Activated CD4-positive, alpha-beta T cell treated with anti-CD3 and anti-CD28 coated beads, Interleukin-10, Interleukin-2, amounts not matched to agents 100 ng/mL and 50 ng/mL, durations not matched to agents 16 hours and 8 hours (primary cell): ENCODE measurements around the gene CHCHD3.

Experiments
- DNase-seq: peaks from one replicate; pipeline ENCODE4 v3.0.0-alpha.2; 2020

Gene CHCHD3

GRCh38 chr7:132857703-132858102 lies 224.2 kb downstream of the CHCHD3 start:
- DNase-seq, result no peak

GRCh38 chr7:132857031-132857430 lies 224.9 kb downstream of the CHCHD3 start:
- no peak for DNase-seq

GRCh38 chr7:132856416-132856815 lies 225.5 kb downstream of the CHCHD3 start:
- DNase-seq, result no peak

DNA sequence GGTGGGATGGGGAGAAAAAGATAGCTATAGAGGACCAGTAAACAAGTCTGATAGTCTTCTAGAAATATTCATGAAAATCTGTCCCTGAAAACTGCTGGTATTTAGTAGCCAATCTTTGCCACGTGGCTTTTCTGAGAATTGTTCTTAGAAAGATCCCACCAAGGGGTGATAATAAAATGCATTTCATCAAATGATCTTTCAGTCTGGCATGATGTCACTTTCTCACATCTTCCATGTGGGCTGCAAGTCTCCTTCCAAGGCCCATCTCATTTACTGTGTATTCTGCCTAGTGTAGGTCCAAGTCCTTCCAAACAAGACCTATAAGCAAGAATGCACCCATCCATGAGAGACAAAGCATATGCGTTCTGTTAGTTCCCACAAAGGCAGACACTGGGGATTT lies 226.0 kb downstream of the CHCHD3 start:
- DNase-seq, result no peak

DNA sequence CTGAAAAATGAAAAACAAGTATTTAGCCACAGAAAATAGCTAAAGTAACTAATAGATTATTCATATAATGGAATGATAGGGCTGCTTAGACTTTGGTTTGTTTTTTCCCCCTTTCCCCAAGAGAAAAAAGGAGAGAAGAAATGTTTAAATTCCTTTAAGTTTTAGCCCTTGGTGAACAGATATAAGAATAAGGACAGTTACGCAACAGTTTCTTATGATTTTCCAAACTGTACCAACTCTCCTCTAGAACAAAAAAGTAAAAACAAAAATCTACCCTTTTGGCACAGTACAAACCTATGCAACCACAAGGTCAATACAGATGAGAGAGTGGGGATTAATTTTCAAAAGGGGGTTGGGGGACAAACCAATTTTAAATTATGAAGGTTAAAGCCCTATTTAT lies 227.7 kb downstream of the CHCHD3 start:
- no peak for DNase-seq

GRCh38 chr7:132847376-132847775 lies 234.5 kb downstream of the CHCHD3 start:
- no peak for DNase-seq

- no peak for DNase-seq
Measured at GRCh38 chr7:132846086-132846485, 235.8 kb downstream of the CHCHD3 start.

- no peak for DNase-seq
Measured at GRCh38 chr7:132842478-132842877, 239.4 kb downstream of the CHCHD3 start.

- DNase-seq, result no peak
Measured at GRCh38 chr7:132840199-132840598, 241.7 kb downstream of the CHCHD3 start.

GRCh38 chr7:132838313-132838712 lies 243.6 kb downstream of the CHCHD3 start:
- no peak for DNase-seq

- DNase-seq, result no peak
Measured at GRCh38 chr7:132837529-132837928, 244.4 kb downstream of the CHCHD3 start.

DNA sequence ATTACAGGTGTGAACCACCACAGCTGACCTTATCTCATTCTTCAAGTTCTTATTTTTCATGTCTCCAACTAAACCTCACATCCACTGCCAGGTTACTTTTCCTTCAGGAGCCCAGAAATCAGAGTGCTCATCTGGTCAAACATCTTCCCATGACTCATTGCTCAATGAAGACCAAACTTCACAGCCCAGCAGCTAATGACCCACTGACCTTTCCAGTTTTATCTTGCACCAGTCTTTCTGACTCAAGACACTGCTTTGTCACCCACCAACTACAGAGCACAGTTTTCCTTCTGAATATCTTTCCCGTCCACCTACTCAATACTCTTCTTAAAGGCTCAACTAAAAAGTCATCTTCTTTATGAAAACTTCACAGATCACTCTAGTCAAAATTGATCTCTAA lies 245.1 kb downstream of the CHCHD3 start:
- no peak for DNase-seq

DNA sequence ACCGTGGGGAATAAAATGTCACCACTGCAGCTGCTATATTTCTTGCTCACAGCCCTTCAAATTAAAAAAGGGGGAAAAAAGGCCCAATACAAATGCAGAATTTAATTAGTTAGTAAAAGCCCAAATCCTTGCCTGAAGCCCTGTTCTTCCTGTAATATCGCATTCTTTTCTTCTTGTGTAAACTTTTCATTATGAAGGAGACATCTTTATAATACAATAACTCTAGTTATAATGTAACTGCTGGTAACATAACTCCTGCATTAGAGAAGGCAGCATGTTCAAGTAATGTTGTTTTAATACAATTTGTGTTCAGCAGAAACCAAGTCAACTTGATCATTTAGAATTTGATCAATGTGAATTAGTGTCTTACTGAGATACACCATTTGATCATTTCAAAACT lies 250.9 kb downstream of the CHCHD3 start:
- DNase-seq, result no peak

DNA sequence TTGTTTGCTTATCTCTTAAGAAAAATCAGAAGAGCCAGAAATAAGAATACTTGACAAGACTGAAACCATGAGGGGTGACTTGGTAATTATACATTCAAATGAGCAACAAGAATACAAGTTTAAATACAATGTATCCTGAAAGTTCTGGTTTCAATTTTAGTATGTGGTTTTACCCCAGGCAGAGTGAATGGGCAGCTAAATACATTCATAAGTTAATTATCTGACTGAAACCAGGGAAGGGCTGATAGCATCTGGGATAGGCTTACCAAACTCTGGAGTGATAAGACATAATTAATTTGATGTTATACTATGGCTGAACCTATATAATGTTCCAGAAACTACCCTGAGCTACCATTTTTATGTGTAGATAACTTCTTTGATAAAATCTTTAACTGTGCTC lies 253.4 kb downstream of the CHCHD3 start:
- DNase-seq, result peak; percentile 13

DNA sequence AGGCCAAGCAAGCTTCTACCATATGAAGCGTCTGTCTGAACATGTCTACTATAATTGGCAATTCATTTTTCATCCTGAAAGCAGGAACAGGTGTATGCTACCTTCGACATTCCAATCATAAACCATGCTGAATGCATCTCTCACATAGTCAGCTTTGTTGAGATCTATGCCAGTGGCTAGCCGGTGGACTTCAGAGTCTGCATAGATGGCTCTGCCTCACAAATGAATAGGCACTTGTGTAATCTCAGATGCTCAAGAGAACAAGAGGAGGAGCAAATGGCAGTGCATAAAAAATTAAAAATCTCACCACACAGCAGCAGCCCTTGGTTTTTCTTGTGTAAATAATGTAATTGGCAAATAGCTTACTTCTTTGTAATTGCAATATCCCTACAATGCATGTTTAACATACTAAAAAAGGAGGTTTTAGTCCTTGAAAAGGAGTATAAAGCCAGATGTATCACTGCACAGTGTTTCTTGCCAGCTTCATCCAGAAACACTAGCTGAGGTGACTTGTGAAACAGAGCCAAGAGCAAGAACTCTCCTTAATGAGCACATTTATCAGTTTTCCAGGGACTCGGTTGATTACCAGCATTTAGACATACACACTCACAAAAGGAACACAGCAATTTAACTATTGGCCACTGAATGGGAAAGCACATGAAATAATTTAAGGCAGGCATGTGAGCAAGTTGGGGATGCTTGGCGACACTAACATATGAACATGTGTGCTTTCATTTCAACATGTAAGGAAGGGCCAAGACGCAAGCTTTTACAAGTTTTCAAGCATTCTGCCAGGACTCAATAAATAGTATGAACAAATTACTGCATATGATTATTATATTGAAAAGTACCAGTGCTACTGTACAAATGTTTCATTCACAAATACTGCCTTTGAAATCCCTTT lies 255.7 kb downstream of the CHCHD3 start:
- no peak for DNase-seq

DNA sequence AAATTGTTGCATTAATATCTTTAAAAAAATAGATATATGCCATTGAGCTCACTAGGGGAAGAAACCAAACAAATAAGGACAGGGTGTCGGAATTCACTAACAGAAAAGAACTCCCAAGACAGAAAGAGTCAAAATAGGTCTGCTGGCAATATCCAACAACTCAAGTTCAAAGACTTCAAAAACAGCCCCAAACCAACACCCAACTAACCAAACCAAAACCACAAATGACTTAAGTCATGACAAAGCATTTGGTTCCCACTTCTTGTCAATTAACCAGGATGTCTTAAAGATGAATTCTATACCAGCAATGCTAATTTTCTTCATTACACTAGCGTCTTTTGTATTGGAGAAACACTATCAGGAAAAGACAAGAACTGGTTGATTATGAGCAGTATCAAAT lies 256.7 kb downstream of the CHCHD3 start:
- peak; percentile 10 for DNase-seq

DNA sequence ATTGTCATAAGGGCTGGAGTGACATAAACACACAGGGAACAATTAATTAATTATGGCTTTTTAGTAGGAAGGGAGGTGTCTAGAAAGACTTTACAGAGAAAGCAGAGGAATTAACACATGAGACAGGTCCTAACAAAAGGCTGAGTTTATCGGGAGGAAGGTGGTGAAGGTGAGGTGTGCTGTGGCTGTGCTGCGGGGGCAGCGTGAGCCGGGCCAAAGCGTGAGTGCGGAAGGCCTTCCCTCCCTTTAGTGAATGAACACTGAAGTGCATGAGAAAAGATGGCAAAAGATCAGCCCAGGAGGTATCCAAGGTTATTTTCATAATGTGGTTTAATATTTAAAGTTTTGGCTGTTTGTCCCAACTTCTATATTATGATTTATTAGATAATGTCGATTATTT lies 262.2 kb downstream of the CHCHD3 start:
- no peak for DNase-seq

GRCh38 chr7:132817949-132818348 lies 263.9 kb downstream of the CHCHD3 start:
- no peak for DNase-seq

DNA sequence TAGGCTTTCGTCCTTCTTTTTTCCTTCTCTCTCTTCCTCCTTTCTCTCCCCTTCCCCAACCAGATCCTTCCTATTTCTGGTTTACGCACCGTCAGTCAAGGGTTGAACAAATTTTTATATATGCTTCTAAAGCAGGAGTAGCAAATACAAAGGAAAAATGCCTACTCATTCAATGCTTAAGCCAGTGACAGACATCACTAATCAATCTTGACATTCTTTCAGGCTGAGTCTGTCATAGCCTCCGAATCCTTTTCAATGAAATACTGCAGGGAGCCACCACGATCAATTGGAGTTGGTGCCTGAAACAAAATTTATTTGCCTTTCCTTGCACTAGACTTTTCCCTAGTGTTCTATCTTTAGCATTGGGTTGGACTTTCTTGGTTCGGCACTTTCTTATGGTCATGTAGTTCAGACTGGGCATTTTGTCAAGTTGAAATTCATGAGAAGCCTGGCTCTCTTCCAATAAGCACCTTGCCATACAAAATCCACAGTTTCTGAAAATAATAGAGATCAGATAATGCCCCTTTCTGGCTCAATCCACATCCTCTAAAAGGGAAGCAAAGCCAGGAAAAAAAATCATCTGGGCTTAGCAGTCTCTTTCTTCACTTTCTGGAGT lies 266.1 kb downstream of the CHCHD3 start:
- DNase-seq, result no peak

- no peak for DNase-seq
Measured at GRCh38 chr7:132815130-132815529, 266.8 kb downstream of the CHCHD3 start.

DNA sequence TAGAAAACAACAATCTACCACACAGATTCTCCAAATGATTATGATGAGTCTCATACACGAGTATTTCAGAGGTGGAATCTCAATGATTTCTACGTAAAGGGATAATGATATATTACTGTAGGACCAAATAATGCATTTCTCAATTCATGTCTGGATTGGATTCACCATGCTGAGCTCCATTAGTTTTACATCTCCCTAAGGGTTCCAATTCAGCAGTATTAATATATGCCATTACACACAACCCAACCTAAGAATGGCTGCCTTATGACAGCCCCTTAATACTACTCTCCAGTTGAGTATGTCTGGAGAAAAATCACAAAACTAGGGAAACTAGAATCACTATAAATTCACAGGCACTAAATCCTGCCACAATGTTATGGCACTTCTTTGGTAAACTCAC lies 271.3 kb downstream of the CHCHD3 start:
- DNase-seq, result no peak

GRCh38 chr7:132806834-132807233 lies 275.1 kb downstream of the CHCHD3 start:
- no peak for DNase-seq

- DNase-seq, result no peak
Measured at GRCh38 chr7:132805766-132806165, 276.1 kb downstream of the CHCHD3 start.

DNA sequence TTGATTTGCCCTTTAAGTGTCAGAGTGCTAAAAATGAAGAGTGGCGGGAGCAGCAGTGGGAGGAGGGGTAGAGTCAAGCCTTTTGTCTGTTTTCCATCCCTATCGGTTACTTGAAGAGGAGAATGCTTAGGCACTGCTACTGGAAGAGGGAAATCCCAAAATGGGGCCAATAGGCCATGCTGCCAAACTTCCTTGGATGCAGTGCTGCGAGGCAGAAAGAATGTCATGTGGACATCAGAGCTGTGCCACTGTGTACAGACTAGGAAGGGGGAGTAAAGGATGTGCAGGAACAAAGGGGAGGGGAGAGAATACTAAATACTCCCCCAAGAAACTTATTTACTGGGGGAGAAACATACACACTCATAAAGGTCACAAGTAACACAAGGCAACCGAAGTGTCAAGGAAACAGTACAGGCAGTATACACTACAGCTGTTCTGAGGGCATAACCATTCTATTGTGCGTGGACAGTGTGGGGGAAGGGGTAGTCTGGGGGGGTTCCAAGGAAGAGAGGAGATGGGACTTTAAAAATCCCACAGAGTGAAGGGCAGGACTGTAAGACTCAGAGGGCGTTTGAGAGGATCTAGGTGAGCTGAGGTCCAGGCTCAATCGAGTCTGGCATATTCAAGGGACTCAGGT lies 276.9 kb downstream of the CHCHD3 start:
- no peak for DNase-seq
